HG03025 (cell line): ENCODE data around the gene ZC3H7A.
"Not testable (repeated sequence)": the region's sequence is repeated elsewhere in the genome, so short reads cannot be mapped to it uniquely, and the experiment has no call there.

Experiments used
- ATAC-seq: cut with Tn5 transposase; IDR thresholded peaks from one replicate; pipeline ENCODE4 v1.9.1; 2021; ENCODE audit warnings: mild to moderate bottlenecking, moderate library complexity; ENCODE audit not compliant: unreplicated experiment, low FRiP score

ZC3H7A gene

DNA sequence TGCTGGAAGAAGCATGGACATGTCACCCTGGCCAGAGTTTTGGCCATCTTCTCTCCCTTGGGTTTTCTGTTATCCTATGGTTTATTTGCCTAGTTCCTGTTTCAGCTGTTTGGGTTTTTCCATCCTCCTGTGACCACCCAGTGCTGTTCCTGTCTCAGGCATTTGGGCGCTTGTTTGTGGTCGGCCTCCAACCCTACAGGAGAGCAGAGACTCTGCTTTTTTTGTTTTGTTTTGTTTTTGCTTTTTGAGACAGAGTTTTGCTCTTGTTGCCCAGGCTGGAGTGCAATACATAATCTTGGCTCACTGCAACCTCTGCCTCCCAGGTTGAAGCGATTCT is 3.3 kb upstream of the ZC3H7A start:
- ATAC-seq = no peak

- ATAC-seq = no peak
Observed at GRCh38 chr16:11799509-11800381, 2.7 kb upstream of the ZC3H7A start.

DNA sequence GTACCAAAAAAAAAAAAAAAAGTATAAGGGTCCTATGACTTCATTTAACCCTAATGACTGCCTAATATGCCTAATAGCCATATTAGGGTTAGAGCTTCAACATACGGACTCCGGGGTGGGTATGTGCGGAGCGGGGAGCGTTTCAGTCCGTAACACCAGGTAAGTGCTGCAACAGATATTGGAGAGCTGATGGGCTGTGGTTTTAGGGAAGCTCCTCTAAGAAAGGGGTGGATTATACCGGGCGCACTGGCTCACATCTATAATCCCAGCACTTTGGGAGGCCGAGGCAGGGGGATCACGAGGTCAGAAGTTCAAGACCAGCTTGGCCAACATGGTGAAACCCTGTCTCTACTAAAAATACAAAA is 1.9 kb upstream of the ZC3H7A start:
- no peak for ATAC-seq

DNA sequence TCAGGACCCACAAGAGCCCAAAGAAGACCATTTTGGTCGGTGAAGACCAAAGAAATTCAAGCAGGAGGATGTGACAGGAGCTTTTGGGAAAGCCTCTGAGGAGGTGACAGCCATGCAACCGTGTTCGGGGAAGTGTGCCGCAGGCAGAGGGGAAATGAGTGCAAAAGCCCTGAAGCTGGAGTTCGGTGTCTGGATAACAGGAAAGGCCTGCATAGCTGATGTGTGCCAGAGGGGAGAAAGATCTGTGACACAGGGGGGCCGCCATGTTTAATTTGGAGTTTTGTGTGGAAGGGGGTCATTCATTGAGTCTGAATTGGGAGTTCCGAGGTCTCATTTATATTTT is 870 bp upstream of the ZC3H7A start:
- no peak for ATAC-seq

GRCh38 chr16:11796227-11797165 is 562 bp downstream of the ZC3H7A start:
- ATAC-seq = peak; percentile 8

DNA sequence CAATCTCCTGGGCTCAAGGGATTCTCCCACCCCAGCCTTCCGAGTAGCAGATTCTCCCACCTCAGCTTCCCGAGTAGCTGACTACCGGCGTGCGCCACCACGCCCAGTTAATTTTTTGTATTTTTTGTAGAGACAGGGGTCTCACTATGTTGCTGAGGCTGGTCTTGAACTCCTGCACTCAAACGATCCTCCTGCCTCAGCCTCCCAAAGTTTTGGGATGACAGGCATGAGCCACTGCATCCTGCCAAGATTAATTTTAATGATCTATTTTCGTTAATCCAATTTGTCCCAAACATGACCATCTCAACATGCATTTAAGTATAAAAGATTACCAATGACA is 1.2 kb downstream of the ZC3H7A start:
- ATAC-seq = no peak

- no peak for ATAC-seq
Observed at GRCh38 chr16:11794996-11795886, 1.8 kb downstream of the ZC3H7A start.

GRCh38 chr16:11794447-11794846 is 2.6 kb downstream of the ZC3H7A start:
- ATAC-seq = no peak

DNA sequence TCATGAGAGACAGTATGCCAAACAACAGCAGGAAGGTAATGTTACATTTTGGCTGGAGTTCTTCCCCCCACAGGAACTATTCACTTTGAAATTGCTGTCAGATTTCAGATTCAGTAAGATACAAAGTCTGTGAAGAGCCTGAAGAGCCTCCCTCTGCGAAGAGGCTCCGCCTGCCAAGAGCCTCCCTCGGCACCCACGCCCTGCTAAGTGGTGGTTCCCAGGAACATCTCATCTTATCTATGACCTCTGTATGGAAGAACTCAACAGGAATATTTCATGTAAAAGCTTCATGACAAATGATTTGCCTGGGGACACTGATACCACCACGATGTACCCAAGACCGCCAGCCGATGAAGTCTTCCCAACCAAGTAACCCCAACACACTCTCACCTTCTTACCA is 3.2 kb downstream of the ZC3H7A start:
- ATAC-seq = no peak

GRCh38 chr16:11792410-11793241 is 4.4 kb downstream of the ZC3H7A start:
- no peak for ATAC-seq

DNA sequence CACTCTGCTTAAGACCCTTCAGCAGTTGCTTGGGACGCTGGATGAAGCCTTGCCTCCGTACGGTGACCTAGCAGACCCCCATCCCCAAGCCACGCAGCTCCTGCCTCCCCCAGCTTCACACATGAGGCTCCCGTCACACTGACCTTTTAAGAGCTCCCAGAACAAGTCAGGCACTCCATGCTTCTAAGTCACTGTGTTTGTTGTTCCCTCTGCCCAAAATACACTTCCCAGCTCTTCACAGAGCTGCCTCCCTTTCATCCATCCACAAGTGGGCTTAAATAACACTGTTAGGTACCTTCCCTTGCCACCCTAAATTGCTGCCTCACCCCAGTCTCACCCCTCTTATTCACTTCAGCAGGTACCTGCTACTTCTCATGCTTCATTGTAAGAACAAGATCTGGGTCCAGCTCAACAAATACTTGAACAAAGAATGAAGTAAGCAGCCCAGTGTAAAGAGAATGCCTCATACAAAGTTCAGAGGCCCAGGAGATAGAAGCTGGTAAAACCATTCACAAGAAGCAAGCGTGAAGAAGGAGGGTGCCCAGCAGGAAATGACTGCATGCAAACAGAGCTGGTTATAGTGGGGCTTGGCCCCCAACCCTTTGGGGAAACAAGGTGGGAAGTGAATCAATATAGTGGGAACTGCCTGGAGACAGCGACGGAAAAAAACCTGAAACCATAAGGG is 5.8 kb downstream of the ZC3H7A start:
- ATAC-seq = no peak

DNA sequence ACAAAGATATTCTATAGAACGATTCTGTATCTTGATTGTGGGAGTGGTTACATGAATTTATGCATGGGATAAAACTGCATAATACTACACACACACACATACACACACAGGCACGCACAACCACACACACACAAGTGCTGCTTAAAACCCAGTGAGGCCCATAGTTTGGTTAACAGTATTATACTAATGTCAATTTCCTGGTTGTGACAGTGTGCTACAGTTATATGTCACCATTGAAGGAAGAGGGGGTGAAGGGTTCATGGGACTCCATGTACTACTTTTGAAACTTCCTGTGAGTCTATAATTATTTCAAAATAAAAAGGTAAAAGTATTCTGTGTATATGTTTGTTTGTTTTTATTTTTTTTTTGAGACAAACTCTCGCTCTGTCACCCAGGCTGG is 8.1 kb downstream of the ZC3H7A start:
- no peak for ATAC-seq

DNA sequence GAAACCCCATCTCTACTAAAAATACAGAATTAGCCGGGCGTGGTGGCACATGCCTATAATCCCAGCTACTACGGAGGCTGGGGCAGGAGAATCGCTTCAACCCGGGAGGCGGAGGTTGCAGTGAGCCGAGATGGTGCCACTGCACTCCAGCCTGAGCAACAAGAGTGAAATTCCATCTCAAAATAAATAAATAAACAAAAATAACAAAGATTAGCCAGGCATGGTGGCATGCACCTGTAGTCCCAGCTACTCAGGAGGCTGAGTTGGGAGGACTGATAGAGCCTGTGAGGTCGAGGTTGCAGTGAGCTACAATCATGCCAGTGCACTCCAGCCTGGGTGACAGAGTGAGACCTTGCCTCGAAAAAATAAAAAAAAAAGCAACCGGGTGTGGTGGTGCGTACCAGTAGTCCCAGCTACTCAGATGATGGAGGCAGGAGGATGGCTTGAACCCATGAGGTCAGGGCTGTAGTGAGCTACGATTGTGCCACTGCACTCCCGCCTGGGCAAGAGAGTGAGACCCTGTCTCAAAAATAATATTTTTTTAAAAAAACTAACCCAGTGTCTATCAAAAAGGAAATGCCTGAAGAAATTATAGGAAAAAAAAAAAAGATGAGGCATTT is 12.0 kb downstream of the ZC3H7A start:
- ATAC-seq = not testable (repeated sequence)

DNA sequence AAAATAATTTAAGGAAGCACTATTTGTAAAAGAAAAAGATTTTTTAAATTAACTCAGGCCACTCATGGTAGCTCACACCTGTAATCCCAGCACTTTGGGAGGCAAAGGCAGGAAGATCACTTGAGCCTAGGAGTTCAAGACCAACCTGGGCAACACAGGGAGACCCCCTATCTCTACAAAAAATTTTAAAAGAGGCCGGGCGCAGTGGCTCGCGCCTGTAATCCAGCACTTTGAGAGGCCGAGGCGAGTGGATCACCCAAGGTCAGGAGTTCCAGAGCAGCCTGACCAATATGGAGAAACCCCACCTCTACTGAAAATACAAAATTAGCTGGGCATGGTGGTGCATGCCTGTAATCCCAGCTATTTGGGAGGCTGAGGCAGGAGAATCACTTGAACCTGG is 12.7 kb downstream of the ZC3H7A start:
- ATAC-seq = not testable (repeated sequence)

DNA sequence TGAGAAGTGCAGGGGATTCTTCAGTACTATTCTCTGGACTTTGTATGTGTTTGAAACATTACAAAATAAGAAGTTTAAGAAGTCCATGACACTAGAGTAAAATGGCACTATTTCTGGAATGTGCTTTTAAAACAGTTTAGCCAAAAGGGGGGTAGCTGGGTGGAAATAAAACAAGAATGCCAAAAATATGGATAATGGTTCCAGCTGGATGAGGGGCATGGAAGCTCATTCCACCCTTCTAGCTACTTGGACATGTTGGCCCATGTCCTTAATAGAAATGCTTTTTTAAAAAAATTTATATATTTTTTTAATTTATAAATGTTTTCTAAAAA is 13.1 kb downstream of the ZC3H7A start:
- no peak for ATAC-seq

- peak; percentile 40 for ATAC-seq
Observed at GRCh38 chr16:11783319-11784037, 13.6 kb downstream of the ZC3H7A start.

- no peak for ATAC-seq
Observed at GRCh38 chr16:11781773-11782172, 15.3 kb downstream of the ZC3H7A start.

DNA sequence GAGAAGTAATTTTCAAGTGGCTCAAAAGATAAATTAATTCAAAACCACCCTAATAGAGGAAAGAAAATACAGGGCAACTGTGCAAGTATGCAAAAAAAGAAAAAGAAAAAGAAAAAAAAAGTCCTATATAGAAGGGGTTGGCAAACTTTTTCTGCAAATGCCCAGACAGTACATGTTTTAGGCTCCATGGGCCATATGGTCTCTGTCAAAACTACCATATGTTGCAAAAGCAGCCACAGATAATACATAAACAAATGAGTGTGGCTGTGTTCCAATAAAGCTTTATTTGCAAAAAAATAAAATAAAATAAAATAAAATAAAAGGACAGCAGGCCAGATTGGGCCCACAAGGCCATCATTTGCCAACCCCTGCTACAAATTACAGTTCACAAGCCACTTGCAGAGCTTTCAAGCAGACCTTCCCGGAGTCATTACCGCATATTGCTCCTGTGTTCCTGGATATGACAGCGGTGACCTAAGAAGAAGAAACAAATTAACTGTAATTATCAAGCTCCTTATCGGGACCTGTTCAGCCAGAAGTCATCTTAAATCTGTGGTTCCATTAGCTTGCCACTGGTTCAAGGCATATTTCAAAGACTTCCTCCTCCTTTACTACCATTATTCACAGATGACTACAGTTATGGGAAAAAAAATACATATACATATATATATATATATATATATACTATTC is 15.9 kb downstream of the ZC3H7A start:
- no peak for ATAC-seq
